NCI-H82 treated with DMSO at 0.1 percent for 48 hours (cell line): ENCODE data around the gene ERFE.
"Not testable (repeated sequence)": the region's sequence is repeated elsewhere in the genome, so short reads cannot be mapped to it uniquely, and the experiment has no call there.

Source experiments
- DNase-seq: peaks from one replicate; lab custom pipeline; 2025; ENCODE audit not compliant: unreplicated experiment; lab: John Stamatoyannopoulos, UW

ERFE gene

DNA sequence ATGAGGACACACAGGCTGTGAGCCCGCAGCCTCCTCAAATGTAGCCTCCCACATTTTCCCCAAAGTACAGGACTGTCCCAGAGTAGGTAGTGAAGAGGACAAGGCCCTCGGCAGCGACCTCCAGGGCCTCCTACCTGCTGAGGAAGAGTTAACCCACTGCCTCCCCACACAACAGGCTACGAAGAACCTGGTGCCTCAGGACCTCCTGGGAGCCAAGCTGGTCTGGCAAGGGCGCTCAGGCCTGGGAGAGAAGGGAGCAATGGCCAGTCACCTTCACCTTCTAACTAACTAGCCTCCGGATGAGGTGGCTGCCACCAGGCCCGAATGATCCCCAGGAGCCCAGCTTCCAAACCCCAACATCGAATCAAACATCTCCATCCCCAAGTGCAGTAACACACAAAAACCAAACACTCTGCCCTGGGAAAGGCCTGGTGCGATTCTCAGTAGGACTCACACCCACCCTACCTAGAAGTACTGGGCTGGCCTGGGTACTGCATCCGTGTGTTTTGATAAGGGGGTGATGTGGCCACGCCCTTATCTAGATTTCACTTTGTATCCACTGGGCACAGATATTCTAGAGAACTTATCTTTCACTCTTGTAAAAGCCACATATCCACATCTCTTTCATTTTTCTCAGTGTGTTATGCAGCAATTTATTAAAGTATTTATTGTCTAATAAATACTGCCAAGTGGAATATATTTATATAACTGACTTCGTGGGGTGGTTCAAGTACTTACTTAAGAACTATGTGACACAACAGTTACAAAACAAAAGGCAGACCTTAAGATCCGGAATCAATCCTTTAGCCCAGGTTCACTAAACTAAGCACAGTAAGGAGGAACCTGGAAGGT lies 9.7 kb downstream of the ERFE start:
- DNase-seq, result no peak

DNA sequence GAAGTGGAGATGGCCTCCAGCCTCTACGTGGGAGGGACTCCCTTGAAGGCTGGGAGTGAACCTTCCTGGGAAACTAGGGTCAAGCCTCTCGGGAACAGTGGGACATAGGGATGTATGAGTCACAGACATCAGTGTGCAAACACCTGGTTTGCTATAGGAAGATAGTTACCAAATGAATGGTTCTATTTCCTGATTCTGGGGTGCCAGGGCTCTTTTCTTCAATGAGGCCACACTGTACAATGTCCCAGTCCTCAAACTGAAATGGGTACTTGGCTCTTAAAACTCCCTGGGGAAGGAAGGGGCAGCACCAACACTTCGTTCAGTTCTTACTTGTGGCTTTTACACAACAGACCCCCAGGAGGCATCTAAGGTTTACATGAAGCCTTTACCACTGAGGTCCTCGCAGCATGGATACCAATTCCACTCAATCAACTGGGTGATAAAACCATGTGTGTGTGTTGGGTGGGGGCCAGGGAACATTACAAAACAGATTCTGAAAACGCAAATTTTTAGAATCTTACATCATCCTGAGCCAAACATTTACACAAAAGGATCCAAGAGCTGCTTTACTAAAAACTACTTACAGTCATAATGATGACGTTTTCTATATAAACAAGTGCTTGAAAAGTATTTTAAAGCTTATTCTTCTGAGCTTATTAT lies 10.4 kb downstream of the ERFE start:
- no peak for DNase-seq

DNA sequence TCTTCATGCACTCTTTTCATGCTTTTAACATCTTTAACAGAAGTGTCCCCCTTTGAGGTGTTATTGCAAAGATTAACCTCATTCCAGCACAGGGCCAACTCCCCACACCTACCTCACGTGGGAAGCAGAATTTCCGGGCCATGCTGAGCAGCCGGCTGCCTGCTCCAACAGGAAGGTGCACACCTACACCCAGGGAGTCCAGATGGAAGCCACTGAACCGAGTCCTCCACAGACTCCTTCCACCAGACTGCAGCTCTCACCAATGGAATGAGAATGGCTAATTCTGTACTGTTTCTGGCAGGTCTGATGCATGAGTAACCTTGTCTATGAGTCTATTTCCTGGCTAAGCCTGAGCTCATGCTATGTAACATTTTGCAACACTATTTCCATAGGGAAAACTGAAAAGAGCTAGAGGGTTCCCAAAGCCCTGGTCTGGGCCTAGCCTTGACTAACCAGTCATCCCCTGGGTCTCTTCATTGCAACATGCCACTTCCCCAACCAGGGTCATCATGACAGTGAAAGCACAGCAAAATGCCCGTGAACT lies 11.0 kb downstream of the ERFE start:
- no peak for DNase-seq

DNA sequence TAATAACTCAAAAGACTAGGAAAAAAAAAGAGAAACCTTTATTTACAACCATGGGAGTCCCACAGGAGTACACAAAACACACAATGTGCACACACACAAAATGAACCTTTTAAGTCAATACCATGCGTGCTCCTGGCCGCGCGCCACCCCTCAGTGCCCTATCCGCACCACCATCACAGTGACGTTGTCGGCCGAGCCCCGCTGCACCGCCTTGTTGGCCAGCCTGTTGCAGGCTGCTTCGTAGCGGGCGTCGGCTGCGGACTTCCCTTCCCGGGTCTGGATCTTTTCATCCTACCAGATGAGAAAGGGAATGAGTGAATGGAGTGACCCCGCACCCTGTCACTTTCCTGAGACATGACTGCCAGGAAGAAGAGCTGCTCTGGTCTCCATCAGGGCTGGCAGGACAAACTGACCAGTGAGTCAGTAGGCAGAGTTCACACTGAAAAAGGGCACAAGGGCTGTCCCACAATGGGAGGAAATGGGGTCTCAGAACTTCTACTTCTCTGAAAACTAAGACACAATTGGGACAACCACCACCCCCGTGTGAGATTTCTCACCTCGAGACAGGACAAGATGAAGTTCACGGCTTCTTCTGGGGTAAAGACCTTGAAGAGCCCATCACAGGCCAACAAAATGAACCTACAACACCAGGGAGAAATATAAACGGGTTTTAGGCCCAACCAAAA lies 11.8 kb downstream of the ERFE start:
- DNase-seq, result no peak

DNA sequence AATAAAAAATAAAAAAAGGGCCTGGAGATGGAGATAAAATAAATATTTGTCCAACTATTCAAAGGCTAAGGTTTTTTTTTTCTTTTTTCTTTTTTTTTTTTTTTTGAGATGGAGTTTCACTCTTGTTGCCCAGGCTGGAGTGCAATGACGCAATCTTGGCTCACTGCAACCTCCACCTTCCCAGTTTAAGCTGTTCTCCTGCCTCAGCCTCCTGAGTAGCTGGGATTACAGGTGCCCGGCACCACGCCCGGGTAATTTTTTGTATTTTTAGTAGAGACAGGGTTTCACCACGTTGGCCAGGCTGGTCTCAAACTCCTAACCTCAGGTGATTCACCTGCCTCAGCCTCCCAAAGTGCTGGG lies 12.3 kb downstream of the ERFE start:
- DNase-seq, result not testable (repeated sequence)

DNA sequence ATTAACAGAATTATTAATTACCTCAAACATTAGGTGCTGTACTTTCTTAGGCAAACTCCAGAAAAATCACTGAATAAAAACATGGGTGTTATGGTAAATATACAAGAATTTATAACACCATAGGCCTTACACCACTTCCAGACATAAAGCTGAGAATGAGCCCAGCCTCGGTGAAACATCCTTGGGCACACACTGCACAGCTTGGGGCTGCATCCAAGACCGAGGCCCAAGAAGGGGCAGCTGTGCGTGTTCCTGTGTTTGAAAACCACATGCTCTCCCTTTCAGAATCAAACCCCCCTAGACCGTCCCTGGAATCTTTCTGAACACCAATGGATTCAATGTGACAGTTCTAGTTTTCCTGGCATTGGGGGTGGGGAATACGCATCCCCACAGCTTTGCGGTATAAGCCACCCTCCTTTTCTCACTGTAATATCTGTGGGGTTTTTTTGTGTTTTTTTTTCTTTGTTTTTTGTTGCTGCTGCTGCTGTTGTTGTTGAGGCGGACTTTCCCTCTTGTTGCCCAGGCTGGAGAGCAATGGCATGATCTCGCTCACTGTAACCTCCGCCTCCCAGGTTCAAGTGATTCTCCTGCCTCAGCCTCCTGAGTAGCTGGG lies 12.9 kb downstream of the ERFE start:
- no peak for DNase-seq

DNA sequence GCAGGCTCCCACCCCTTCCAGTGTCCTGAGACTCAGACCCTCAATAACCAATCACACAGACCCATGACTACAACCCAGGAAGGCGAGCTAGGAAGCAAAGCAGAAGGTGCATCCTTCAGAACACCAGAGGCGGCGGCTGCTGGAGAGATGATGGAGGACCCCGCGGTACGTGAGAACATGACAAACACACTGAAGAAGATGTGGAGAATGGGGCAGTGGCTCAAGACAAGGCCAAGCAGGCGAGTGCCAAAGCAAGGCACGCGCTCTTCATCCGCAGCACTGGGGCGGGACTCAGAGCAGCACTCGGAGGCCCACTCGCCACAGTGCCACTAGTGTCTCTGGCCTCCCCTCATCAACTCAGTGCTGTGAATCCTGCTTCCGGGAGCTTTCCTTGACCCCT lies 13.7 kb downstream of the ERFE start:
- no peak for DNase-seq

DNA sequence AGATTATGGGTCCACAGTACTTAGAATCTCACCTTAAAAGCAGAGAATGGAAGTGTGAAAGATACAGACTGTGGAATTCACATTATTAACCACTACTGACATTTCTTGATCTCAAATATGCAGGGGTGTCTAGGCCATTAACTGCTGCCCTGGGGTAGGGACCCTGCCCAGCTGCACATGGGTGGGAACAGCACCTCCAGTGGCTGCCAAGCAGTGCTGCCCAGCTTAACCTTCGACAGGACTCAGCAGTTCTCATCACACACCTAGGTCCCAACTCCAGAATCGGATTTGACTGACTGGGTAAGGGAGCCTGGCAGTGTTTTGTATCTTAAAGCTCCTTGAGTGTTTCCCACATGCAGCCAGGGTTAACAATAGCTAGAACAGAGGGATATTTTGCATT lies 14.9 kb downstream of the ERFE start:
- no peak for DNase-seq

DNA sequence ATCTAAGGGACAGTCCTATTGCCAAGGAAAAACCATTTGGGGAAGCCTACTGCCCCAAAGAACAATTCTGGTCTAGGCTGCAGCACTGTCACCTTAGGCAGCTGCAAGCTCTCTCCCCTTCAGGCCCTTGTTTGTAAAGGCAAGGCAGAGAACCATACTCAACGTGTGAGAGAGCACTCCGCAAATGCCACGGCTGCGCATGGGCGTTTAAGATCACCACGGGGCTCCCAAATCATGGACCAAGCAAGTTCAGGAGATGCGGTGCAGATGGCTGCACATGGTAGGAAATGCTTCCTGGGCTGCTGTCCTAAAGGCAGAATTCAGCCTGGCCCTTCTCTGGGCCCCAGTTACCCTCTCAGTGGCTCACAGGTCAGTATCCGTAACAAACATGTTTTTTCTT lies 15.5 kb downstream of the ERFE start:
- no peak for DNase-seq

DNA sequence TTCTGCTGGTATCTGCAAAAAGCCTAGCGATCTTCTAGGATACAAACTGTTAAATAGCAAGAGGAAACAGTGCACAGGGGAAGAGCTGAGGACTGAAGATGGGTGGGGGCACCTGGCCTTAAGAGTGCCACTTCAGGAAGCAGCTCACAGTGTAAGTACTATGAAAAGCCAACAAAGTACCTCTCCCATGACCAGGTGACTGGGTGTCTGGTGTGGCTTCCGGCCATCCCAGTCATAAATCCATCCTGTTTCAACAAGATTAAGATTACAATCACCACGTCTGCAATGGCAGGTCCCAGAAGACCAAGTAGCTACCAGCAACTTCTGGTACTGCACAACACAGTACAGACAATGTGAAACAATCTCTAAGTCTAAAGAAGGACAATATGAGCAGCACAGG lies 15.9 kb downstream of the ERFE start:
- no peak for DNase-seq

DNA sequence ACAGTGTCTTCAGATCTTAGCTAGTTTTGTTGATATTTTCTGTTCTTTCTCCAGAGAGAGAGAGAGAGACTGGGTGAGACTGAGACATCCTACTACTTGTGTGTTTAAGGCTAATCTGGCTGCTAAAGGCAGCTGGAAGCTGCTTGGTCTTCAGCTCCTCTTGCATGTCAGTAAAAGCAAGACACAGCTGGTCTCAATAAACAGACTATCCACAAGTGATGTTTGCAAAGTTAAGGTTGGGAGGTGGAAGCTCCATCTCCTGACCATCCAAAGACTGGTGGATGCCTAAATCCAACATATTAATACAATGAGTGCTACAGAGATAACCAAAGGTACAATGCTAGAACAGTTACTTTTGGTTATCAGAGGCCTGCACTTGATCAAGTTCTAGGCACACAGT lies 17.8 kb downstream of the ERFE start:
- no peak for DNase-seq

DNA sequence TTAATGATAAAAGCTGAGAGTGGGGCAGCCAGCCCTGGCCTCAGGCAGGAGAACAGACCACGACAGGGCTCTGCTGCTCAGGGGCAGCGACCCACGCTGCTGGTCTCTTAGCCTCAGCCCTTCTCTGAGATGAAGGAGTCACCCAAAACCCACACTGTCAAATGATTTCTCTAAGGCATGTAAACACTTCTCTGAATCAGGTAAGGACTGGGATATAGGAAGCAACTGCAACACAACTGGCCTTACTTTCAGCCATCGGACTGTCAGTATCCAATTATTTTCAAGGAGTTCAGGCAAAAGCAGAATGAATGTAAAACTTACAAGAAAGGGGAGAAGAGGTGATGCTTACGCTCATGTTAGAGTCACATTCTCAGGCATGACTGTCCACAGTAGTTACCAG lies 21.8 kb downstream of the ERFE start:
- no peak for DNase-seq

DNA sequence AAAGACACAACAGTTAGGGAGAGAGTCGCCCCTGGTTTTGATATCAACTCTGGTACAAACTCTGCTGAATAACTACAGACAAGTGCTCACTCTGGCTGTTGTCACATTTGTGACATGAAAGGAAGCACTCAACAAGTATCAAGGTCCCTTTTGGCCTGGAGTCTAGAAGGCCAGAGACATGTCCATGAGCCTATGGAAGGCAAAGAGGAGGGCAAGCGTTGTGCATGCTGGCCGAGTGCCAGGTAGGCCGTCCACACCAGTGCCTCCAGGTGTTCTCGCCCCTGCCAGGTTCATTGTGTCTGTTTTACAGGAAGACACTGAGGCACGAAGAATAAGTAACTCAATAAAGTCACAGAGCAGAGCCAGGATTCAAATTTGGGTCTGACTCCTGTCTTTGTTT lies 23.6 kb downstream of the ERFE start:
- no peak for DNase-seq

DNA sequence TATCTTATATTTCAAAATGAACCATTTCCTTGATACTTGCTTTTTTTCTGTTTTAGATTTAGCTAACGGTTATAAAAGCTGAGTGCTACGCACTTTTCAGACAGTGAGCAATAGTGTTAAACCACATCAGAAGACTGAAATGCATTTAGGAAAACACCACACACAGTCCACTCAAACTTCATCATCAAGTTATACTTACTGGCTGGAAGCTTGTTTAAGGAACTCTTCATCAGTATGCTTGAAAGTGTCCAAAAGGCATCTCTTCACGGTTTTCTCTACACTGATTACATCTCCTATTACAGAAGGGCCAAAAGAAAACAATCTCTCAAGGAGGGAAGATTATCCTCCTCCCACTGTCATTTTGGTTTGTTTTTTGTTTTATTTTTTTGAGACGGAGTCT lies 25.1 kb downstream of the ERFE start:
- DNase-seq, result no peak

DNA sequence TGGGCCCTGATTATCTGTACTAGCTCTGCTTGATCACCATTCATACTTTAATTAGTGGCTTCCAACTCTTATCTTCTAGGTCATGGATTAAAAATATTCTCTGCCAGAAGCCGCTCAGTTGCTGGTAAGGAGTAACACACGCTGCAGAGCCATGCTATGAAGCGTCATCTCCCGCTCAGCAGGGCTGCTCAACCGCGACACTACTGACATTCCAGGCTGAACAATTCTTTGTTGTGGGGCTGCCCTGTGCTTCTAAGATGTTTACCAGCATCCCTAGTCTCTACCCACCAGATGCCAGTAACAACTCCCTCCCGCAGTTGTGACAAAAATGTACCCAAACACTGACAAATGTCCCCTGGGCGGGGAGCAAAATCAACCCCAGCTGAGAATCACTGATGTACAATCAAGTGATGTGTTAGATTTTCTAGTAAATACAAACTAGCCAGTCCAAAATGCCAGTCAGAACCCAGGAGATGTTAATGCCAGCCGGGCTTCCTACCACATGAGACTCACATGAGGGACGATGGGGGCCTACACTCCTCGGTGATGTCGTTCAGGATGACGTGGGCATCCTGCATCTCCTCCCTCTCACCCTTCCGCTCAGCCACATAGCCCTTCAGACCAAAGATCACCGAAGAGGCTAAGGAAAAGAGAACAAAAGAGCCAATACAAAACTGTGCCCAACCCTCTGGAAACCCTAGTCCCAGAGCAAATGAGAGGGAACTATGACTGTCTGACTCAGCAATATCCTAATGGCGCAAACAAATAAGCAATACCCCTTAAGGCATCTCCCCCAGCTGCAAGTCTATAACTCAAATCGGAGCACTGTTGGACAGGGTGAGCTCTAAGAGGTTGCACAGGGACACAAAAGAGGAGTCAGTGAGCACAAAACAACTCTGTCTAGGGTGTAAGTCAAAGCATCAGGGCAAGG lies 29.1 kb downstream of the ERFE start:
- DNase-seq, result no peak

DNA sequence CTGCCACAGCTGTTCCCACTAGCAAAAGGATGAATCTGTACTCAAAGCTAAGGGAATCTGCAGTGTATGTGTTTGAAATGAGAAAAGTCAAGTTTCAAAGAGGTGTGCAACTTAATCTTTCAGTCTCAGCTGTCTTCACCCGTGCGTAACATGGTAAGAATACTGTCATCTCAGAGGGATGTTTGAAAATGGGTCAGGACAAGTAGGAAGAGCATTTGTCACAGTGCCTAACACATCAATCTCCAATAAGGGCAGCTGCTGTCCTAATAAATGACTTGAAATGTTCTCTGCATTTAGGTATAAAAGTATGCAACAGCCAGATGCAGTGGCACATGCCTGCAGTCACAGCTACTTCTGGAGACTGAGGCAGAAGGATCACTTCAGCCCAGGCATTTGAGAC lies 31.7 kb downstream of the ERFE start:
- DNase-seq, result no peak

DNA sequence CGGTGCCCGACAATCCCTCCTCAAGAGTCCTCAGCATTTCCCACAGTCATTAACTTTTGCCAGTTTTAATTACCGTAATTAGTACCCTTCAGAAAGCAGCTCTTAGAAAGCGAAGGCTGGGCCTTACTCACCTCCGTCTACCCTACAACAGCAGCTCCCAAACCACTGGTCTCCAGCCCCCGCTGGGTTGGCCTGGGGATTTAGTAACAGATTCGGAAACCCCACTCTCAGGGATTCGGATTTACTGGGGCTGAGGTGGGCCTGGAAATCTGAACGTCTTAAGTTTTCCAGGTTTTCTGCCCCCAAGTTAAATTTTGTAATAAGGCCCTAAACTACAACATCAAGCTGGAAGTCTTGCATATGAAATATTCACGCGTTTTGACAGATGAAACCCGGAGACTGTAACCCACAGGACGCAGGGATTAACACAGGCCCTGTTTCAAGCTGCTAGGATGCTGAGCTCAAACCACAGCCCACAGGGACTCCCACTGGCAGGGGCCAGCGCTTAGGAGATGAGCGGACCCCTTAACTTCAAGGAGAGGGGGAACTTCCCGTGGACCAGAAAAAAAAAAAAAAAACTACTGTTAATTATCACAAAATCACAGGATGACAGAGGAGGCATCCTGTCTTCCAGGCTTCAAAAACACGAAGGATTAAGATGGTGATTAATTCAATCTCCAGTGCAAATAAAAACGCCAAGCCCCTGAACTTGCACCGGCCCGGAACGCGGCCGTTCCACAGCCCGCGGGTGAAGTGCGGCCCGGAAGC lies 43.7 kb downstream of the ERFE start:
- DNase-seq, result no peak

DNA sequence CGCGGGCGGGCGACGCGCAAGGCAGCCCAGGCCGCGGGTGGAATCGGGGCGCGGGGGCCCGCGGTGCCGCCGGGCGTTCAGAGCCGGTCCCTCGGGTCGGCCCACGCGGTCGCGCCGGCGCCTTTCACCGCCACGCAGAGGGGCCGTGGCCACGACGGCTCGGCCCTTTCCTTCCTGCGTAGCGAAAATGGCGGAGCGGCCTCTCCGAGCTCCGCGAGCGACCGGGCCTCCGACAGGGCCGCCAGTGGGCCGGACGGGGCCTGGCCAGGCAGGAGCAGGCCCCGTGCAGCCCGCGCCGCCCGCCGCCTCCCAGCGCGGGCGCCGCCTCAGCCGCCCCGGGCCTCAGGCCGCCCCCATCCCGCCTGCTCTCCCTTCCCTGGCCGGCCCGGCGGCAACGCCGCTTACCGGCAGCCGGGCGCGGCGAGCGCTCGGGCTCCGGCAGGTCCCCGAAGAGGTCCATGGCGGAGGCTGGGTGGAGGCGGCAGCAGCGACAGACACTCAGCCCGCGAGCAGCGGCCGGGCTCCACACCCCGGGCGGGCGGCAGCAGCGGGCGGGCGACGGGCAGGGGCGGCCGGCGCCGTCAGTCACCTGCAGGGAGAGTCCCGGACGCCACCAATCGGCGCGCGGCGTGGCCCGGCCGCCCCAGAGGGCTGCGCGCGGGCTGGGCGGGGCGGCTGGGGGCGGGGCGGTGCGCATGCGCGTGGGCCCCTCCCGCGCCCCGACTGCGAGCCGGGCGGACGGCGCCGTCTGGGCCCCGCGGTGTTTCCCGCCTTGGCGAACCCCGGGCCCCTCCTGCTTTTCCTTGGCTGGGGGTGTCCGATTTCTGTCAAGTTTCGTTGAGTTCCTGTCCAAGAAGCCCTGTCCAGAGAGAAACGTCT lies 44.6 kb downstream of the ERFE start, which contains the start of gene ILKAP:
Gene ILKAP, minus strand, starts transcription at position 602 of the 879 bp plus-strand sequence. Its CDS starts 142 bp downstream, at position 460.
- peak; percentile 47 for DNase-seq
